Uterus (tissue), 4 donors: Measurements from ENCODE around the gene NR6A1. TPM values are rescaled to one million over a fixed set of nuclear protein-coding genes. Genes with fewer than 3 reads are reported as not detected.
"Not testable (repeated sequence)": the region's sequence is repeated elsewhere in the genome, so short reads cannot be mapped to it uniquely, and the experiment has no call there.

Experiments
- DNase-seq, 2 donors: peaks; one replicate each; pipeline ENCODE4 v3.0.0-alpha.2; 2019 to 2020
- H3K27ac ChIP-seq, 2 donors: fragments of 200-600 bp; sonication (generic); 1 replicate in 1 of 2; 2 replicates in 1 of 2; pipeline ENCODE4 v1.5.1; 2016 to 2018
- H3K27me3 ChIP-seq, 2 donors: fragments of 200-600 bp; sonication (generic); one replicate each; pipeline ENCODE4 v1.5.1; 2018 to 2019; ENCODE audit warnings: control low read depth in 1 of 2
- H3K36me3 ChIP-seq, 2 donors: fragments of 200-600 bp; sonication (generic); one replicate each; pipeline ENCODE4 v1.5.1; 2019; ENCODE audit warnings: control low read depth in 1 of 2
- H3K4me1 ChIP-seq, 2 donors: fragments of 200-600 bp; sonication (generic); one replicate each; pipeline ENCODE4 v1.5.1; 2018 to 2019; ENCODE audit warnings: control low read depth in 1 of 2
- H3K4me3 ChIP-seq, 2 donors: fragments of 200-600 bp; sonication (generic); 1 replicate in 1 of 2; 2 replicates in 1 of 2; pipeline ENCODE4 v1.5.1; 2018 to 2019; ENCODE audit warnings: mild to moderate bottlenecking in 1 of 2
- H3K9me3 ChIP-seq, 2 donors: fragments of 200-600 bp; sonication (generic); one replicate each; pipeline ENCODE4 v1.5.1; 2019; ENCODE audit warnings: control low read depth in 1 of 2
- POLR2A ChIP-seq, 2 donors: fragments of 450-650 bp; IDR thresholded peaks; one replicate each; pipeline ENCODE4 v1.6.1; 2016; ENCODE audit warnings: antibody characterized with exemption in 2 of 2, mild to moderate bottlenecking in 1 of 2, moderate library complexity in 1 of 2
- intact Hi-C: fragments of 100-400 bp; cut with DNase I; formaldehyde crosslinking; loops from one replicate; pipeline ENCODE4 v1.15.1; 2023; ENCODE audit warnings: low total_unique reads
- total RNA-seq, 4 donors: library from RNA; depleted of rRNA in 3 of 4; stranded (reverse); fragments of >200 nt in 3 of 4; gene quantifications; one replicate each; pipeline versions ENCODE4 v1.1.0 to v1.2.4, GENCODE V29; 2014 to 2023
- TF ChIP-seq, protein P1 (sequence below), 4 experiments: fragments of 200-600 bp in 2 of 4; fragments of 450-650 bp in 2 of 4; sonication (generic) in 2 of 4; IDR thresholded peaks; one replicate each; pipeline ENCODE4 v1.5.1; 2016 to 2019; ENCODE audit warnings: antibody characterized with exemption in 4 of 4, mild to moderate bottlenecking in 2 of 4, moderate library complexity in 1 of 4
- donor health status: DM: yes; HTN: yes; CAD: no.

Gene NR6A1
- total RNA-seq, 4 donors from 2014 or later = under 0.01 to 2.6 (median 1.3) TPM; not detected in 1

DNA sequence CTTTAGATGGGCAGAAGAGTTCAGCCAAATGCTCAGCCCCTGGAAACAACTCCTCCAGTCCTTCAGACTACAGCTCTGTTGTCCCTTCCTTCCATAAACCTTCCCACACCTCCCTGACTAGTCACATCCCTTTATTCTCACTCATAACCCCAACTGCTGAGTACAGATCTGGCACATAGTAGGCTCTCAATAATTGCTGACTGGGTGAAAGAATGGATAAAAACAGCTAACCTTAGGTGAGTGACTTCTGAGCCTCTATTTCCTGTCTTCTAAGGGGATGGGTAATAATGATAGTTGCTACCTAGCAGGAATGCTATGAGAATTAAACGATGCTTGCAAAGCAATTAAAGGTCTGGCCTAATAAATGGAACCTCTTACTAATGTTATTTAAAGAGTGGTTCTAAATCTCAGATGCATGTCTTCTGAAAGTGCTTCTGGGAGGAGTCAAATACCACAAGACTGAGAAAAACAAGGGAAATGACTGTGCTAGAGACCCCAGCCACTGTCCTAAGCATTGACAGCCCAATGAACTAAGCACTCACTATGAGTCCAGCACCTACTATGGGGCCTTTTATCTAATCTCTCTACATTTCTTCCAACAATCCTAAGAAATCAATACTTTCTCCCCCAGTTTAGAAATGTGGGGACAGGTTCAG, 2.5 kb upstream of the NR6A1 start:
- Histone ChIP-seq H3K4me3 (no peak overlapping the region), H3K36me3 (no peaks in the 10 kb centered on the region), H3K4me1 (peaks cover 0 to 22% of the 10 kb centered on the region in 2 donors), H3K9me3 (no peaks in the 10 kb centered on the region), H3K27ac (no peak overlapping the region), H3K27me3 (peaks cover 0 to 7% of the 10 kb centered on the region in 2 donors)
- intact Hi-C loops = loop anchor here (2.0 kb wide), 1 partner anchor 79 kb away; the partner anchor contains the start of gene WDR38
- TF ChIP-seq POLR2A (IDR thresholded peaks at IDR 0.05) = no peak
- TF ChIP-seq, protein P1, sequence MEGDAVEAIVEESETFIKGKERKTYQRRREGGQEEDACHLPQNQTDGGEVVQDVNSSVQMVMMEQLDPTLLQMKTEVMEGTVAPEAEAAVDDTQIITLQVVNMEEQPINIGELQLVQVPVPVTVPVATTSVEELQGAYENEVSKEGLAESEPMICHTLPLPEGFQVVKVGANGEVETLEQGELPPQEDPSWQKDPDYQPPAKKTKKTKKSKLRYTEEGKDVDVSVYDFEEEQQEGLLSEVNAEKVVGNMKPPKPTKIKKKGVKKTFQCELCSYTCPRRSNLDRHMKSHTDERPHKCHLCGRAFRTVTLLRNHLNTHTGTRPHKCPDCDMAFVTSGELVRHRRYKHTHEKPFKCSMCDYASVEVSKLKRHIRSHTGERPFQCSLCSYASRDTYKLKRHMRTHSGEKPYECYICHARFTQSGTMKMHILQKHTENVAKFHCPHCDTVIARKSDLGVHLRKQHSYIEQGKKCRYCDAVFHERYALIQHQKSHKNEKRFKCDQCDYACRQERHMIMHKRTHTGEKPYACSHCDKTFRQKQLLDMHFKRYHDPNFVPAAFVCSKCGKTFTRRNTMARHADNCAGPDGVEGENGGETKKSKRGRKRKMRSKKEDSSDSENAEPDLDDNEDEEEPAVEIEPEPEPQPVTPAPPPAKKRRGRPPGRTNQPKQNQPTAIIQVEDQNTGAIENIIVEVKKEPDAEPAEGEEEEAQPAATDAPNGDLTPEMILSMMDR (IDR thresholded peaks at IDR 0.05) = no peak
- no peak for DNase-seq

DNA sequence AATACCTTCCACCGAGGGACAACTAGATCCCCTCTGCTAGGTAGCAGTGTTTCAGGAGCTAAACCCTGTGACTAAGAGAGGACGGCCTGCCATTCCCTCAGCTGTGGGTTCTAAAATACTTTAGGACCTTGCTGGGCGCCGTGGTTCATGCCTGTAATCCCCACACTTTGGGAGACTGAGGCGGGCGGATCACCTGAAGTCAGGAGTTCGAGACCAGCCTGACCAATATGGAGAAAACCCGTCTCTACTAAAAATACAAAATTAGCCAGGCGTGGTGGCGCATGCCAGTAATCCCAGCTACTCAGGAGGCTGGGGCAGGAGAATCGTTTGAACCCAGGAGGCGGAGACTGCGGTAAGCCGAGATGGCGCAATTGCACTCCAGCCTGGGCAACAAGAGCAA, 1.8 kb upstream of the NR6A1 start:
- DNase-seq, H3K36me3 ChIP-seq, H3K9me3 ChIP-seq, H3K27ac ChIP-seq, H3K4me3 ChIP-seq: not testable (repeated sequence)
- Histone ChIP-seq H3K4me1 (peaks cover 0 to 22% of the 10 kb centered on the region in 2 donors), H3K27me3 (peaks cover 0 to 14% of the 10 kb centered on the region in 2 donors)
- intact Hi-C loops = loop anchor here (2.0 kb wide), 1 partner anchor 80 kb away; the partner anchor contains the start of gene WDR38

DNA sequence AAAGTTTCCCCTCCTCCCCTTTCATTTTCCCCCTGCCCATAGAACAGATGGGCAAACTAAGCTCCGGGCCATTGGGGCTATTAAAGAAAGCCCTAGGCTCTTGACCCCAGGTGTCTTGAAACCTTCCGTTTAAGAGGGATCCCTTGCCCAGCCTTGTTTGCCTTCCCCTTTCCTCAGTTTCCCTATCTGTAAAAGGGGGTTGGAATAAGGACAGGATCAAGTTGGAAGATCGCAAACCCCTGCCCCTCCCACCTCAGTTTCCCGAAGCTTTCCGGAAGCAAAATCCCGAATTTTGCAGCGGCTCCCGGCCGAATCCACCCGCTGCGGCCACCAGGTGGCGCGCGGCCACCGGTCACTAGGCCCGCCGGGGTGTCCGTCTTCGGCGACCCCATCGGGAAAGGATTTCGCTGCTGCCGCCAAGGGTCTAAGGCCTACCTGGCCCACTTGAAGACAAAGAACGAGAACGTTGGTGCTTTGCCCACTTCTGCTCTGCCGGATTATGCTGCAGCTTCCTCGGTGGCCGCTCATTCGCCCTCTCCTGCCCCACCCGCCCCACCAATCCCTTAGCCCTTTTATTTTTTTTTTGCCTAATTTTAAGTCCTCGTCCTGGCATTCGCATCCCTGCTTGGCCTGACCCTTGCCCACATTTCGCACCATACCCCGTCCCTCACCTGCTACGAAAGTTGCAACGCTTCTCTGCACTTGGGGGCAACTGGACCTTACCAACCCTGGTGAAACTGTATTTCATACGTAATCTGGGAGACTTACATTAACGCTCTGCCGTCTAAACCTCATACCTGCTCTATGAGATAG, 962 bp upstream of the NR6A1 start:
- Histone ChIP-seq H3K27me3 (peaks cover 0 to 14% of the 10 kb centered on the region in 2 donors), H3K4me3 (peak overlapping the region; percentile 43 to 85), H3K27ac (peak overlapping the region; percentile 61 to 67), H3K36me3 (no peaks in the 10 kb centered on the region), H3K9me3 (no peaks in the 10 kb centered on the region), H3K4me1 (peaks cover 0 to 19% of the 10 kb centered on the region in 2 donors)
- TF ChIP-seq POLR2A (IDR thresholded peaks at IDR 0.05) = no peak
- TF ChIP-seq, protein P1 (IDR thresholded peaks at IDR 0.05) = peak; percentile 95 to 99 (median 97)
- DNase-seq = peak; percentile 63 to 79
- intact Hi-C loops = loop anchor here (2.0 kb wide), 1 partner anchor 81 kb away; the partner anchor contains the start of gene WDR38

DNA sequence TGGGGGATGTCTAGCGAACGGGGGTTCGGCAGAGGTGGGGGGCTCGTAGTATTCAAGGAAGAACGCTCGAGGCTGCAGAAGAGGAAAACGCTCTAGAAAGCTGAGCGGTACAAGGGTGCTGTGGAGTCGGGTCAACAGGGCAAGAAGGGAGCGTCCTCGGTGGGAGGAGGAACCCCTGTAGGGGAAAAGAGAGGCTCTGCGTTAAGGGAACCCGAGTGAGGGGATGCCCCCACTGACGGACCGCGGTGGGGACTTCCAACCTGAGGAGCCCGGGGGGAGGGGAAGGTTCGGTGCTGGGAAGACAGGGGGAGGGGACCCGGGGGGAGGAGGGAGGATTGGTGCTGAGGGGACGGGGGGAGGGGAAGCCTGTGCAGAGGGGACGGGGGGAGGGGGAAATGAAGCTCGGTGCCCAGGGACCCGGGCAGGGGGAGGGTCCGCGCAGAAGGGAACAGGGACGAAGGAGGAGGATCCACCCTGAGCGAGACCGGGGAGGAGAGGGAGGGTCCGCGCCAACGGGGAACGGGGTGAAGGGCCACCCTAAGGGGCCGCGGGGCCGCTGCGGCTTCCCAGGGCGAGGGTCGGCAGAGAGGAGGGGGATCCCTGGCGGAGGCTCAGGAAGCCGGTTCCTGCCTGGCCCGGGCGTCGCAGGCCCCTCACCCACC, 621 bp downstream of the NR6A1 start:
- H3K36me3 ChIP-seq = no peaks in the 10 kb centered on the region
- TF ChIP-seq, protein P1 (IDR thresholded peaks at IDR 0.05) = no peak
- no peak for TF ChIP-seq POLR2A (IDR thresholded peaks at IDR 0.05)
- no peak for DNase-seq
- H3K27ac ChIP-seq = peak overlapping the region in 1 of 2 donors; percentile 67
- H3K4me1 ChIP-seq = peaks cover 0 to 8% of the 10 kb centered on the region in 2 donors
- H3K27me3 ChIP-seq = peaks cover 10 to 14% of the 10 kb centered on the region in 2 donors
- H3K9me3 ChIP-seq = no peaks in the 10 kb centered on the region
- intact Hi-C loops = no loop called here
- peak overlapping the region; percentile 43 to 85 for H3K4me3 ChIP-seq

DNA sequence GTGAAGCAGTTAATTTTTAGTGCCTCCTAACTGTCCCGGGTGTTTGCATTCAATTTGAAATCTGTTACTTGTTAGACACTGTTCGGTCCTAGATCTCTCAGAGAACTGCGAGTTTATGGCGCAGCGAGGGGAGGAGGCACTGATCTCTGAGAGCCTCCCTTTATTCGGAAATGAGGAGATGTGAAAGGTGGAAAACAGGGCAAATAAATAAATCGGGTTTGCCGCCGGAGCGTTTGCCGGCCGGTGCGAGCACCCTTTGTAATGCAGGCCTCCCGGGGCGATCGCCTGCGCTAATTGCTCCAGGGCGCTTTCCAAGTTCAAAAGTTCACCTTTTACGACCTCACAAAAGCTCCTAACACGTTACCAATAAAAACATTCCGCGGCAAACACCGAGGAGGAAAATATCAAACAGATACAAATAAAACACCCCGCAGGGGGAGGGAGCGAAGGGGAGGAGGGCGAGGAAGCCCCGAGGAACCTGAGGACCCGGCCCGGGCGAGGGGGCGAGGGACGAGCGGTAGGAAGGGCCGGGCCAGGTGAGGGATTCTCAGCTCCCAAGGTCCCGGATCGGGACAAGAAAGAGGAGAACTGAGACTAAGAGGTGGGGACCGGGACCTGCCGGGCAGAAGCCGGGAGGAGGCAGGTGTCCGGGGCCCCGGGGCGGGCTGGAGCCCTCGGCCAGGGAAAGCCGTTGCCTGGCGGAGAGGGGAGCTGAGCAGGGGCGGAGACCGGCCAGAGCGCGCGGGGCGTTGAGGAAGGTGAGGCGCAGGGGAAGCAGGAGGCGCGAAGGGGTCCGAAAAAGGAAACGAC, 1.4 kb downstream of the NR6A1 start:
- peak in 1 of 2 donors; percentile 29 for DNase-seq
- Histone ChIP-seq H3K27ac (no peak overlapping the region), H3K9me3 (no peaks in the 10 kb centered on the region), H3K36me3 (no peaks in the 10 kb centered on the region), H3K4me3 (peak overlapping the region; percentile 43 to 85), H3K27me3 (peaks cover 10 to 14% of the 10 kb centered on the region in 2 donors), H3K4me1 (peaks cover 0 to 8% of the 10 kb centered on the region in 2 donors)
- intact Hi-C loops = no loop called here
- TF ChIP-seq, protein P1 (IDR thresholded peaks at IDR 0.05) = no peak
- TF ChIP-seq POLR2A (IDR thresholded peaks at IDR 0.05) = no peak
